ENCODE measurements around the gene DFFA.

DFFA gene

DNA sequence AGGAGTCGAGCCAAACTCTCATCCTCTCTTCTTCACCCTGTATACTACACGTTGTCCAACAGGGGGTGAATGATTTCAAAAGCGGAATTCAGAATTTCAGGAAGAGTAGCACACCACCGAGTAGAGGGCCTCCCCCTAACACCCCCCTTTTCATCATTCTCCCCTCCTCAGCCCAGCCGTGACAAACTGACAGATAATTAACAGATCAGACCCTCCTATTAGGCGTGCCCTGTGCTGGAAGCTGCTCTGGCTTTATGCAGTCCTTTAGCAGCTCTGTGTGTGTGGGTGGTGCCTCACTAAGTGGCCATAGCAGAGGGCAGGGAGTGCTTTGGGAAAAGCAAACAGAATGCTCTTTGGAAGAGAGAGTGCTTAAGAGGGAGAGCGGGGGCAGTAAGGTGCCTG, 46.7 kb upstream of the DFFA start:
- no peaks in the 10 kb centered on the region for H3K27me3 ChIP-seq (ENCODE audit: insufficient read depth, low read length)
- H3K4me1 ChIP-seq (ENCODE audit: control insufficient read depth in 1 of 2, insufficient read depth in 2 of 2, low read length in 2 of 2): peaks cover 10 to 18% of the 10 kb centered on the region in 2 experiments
- H3K27ac ChIP-seq (ENCODE audit: low read depth, low read length): no peak overlapping the region
- WGBS (ENCODE audit: extremely low coverage, insufficient coverage, insufficient read length): no CpG with 5 or more reads among the region's 7 CpGs
- peaks cover 1% of the 10 kb centered on the region for H3K79me2 ChIP-seq (ENCODE audit: control insufficient read depth, insufficient read depth, low read length, poor library complexity)
- no peak overlapping the region for H3K4me2 ChIP-seq (ENCODE audit: low read length)
- H3K18ac ChIP-seq (ENCODE audit: low read length): no peak overlapping the region
- H3K9ac ChIP-seq (ENCODE audit: low read length): no peak overlapping the region
- no peaks in the 10 kb centered on the region for H3K79me1 ChIP-seq (ENCODE audit: low read length)
- H4K91ac ChIP-seq (ENCODE audit: low read depth, low read length): no peak overlapping the region
- H2BK120ac ChIP-seq (ENCODE audit: insufficient read depth, low read length, poor library complexity): no peak overlapping the region
- no peak overlapping the region for H2BK5ac ChIP-seq (ENCODE audit: low read depth, low read length, poor library complexity)
- peaks cover 2% of the 10 kb centered on the region for H3K9me3 ChIP-seq (ENCODE audit: insufficient read depth, low read depth, low read length)
- peak overlapping the region; percentile 37 for H3K4ac ChIP-seq (ENCODE audit: low read depth, low read length)
- no peak overlapping the region for H4K8ac ChIP-seq (ENCODE audit: low read depth, low read length)
- no peak overlapping the region for H2BK12ac ChIP-seq (ENCODE audit: low read length)
- no peaks in the 10 kb centered on the region for H3K36me3 ChIP-seq (ENCODE audit: control insufficient read depth in 1 of 2, insufficient read depth in 2 of 2, low read length in 2 of 2)
- no peak for DNase-seq
- H3K14ac ChIP-seq (ENCODE audit: low read length): no peak overlapping the region
- no peak overlapping the region for H3K23ac ChIP-seq (ENCODE audit: low read length)
- no peak overlapping the region for H2AFZ ChIP-seq (ENCODE audit: insufficient read depth, low read length, poor library complexity)
- H3K4me3 ChIP-seq (ENCODE audit: low read depth, low read length): no peak overlapping the region
- no peak overlapping the region for H2AK5ac ChIP-seq (ENCODE audit: low read length)
- no peak overlapping the region for H4K12ac ChIP-seq (ENCODE audit: low read depth, low read length)

DNA sequence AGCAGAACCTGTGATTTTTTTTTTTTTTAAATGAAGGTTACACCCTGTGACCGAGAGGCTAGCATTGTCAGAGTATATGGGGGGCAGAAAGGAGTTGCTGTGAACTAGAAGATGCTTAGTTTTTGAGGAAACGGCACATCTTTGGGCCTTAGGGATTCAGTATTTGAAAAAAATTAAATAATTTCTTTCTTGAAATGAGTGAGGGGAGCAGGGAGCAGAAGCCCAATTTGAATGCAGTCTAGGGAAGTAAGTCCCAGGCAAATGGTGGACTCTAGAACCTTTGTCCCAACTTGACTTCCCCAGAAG, 45.3 kb upstream of the DFFA start:
- no peak overlapping the region for H3K27ac ChIP-seq (ENCODE audit: low read depth, low read length)
- H3K79me1 ChIP-seq (ENCODE audit: low read length): no peaks in the 10 kb centered on the region
- no peaks in the 10 kb centered on the region for H3K36me3 ChIP-seq (ENCODE audit: control insufficient read depth in 1 of 2, insufficient read depth in 2 of 2, low read length in 2 of 2)
- peaks cover 1% of the 10 kb centered on the region for H3K79me2 ChIP-seq (ENCODE audit: control insufficient read depth, insufficient read depth, low read length, poor library complexity)
- no peak overlapping the region for H3K4me3 ChIP-seq (ENCODE audit: low read depth, low read length)
- H3K18ac ChIP-seq (ENCODE audit: low read length): no peak overlapping the region
- H2BK5ac ChIP-seq (ENCODE audit: low read depth, low read length, poor library complexity): no peak overlapping the region
- no CpG with 5 or more reads among the region's 2 CpGs for WGBS (ENCODE audit: extremely low coverage, insufficient coverage, insufficient read length)
- H3K4me1 ChIP-seq (ENCODE audit: control insufficient read depth in 1 of 2, insufficient read depth in 2 of 2, low read length in 2 of 2): peaks cover 10 to 18% of the 10 kb centered on the region in 2 experiments
- no peak overlapping the region for H4K12ac ChIP-seq (ENCODE audit: low read depth, low read length)
- H3K23ac ChIP-seq (ENCODE audit: low read length): no peak overlapping the region
- H3K9me3 ChIP-seq (ENCODE audit: insufficient read depth, low read depth, low read length): peaks cover 2% of the 10 kb centered on the region
- no peaks in the 10 kb centered on the region for H3K27me3 ChIP-seq (ENCODE audit: insufficient read depth, low read length)
- no peak overlapping the region for H2AK5ac ChIP-seq (ENCODE audit: low read length)
- no peak overlapping the region for H3K14ac ChIP-seq (ENCODE audit: low read length)
- no peak overlapping the region for H4K91ac ChIP-seq (ENCODE audit: low read depth, low read length)
- no peak overlapping the region for H3K4me2 ChIP-seq (ENCODE audit: low read length)
- DNase-seq: no peak
- no peak overlapping the region for H4K8ac ChIP-seq (ENCODE audit: low read depth, low read length)
- no peak overlapping the region for H2BK12ac ChIP-seq (ENCODE audit: low read length)
- H3K4ac ChIP-seq (ENCODE audit: low read depth, low read length): no peak overlapping the region
- H3K9ac ChIP-seq (ENCODE audit: low read length): no peak overlapping the region
- H2BK120ac ChIP-seq (ENCODE audit: insufficient read depth, low read length, poor library complexity): no peak overlapping the region
- no peak overlapping the region for H2AFZ ChIP-seq (ENCODE audit: insufficient read depth, low read length, poor library complexity)

- H4K91ac ChIP-seq (ENCODE audit: low read depth, low read length): no peak overlapping the region
- no peak overlapping the region for H3K23ac ChIP-seq (ENCODE audit: low read length)
- H2AK5ac ChIP-seq (ENCODE audit: low read length): no peak overlapping the region
- H4K12ac ChIP-seq (ENCODE audit: low read depth, low read length): no peak overlapping the region
- H3K9ac ChIP-seq (ENCODE audit: low read length): no peak overlapping the region
- no peak overlapping the region for H2AFZ ChIP-seq (ENCODE audit: insufficient read depth, low read length, poor library complexity)
- H3K27ac ChIP-seq (ENCODE audit: low read depth, low read length): no peak overlapping the region
- no peaks in the 10 kb centered on the region for H3K79me1 ChIP-seq (ENCODE audit: low read length)
- no peak overlapping the region for H3K4me3 ChIP-seq (ENCODE audit: low read depth, low read length)
- H4K8ac ChIP-seq (ENCODE audit: low read depth, low read length): no peak overlapping the region
- H2BK5ac ChIP-seq (ENCODE audit: low read depth, low read length, poor library complexity): no peak overlapping the region
- H3K79me2 ChIP-seq (ENCODE audit: control insufficient read depth, insufficient read depth, low read length, poor library complexity): peaks cover 1% of the 10 kb centered on the region
- no peak for DNase-seq
- no peak overlapping the region for H2BK120ac ChIP-seq (ENCODE audit: insufficient read depth, low read length, poor library complexity)
- no peaks in the 10 kb centered on the region for H3K27me3 ChIP-seq (ENCODE audit: insufficient read depth, low read length)
- H3K9me3 ChIP-seq (ENCODE audit: insufficient read depth, low read depth, low read length): peaks cover 2% of the 10 kb centered on the region
- H3K14ac ChIP-seq (ENCODE audit: low read length): no peak overlapping the region
- H3K4me2 ChIP-seq (ENCODE audit: low read length): no peak overlapping the region
- no peak overlapping the region for H3K18ac ChIP-seq (ENCODE audit: low read length)
- no peak overlapping the region for H2BK12ac ChIP-seq (ENCODE audit: low read length)
- H3K4me1 ChIP-seq (ENCODE audit: control insufficient read depth in 1 of 2, insufficient read depth in 2 of 2, low read length in 2 of 2): peaks cover 10 to 18% of the 10 kb centered on the region in 2 experiments
- no peaks in the 10 kb centered on the region for H3K36me3 ChIP-seq (ENCODE audit: control insufficient read depth in 1 of 2, insufficient read depth in 2 of 2, low read length in 2 of 2)
- no CpG with 5 or more reads among the region's 8 CpGs for WGBS (ENCODE audit: extremely low coverage, insufficient coverage, insufficient read length)
- no peak overlapping the region for H3K4ac ChIP-seq (ENCODE audit: low read depth, low read length)
These were observed 44.8 kb upstream of the DFFA start for GRCh38 chr1:10516925-10517676.

DNA sequence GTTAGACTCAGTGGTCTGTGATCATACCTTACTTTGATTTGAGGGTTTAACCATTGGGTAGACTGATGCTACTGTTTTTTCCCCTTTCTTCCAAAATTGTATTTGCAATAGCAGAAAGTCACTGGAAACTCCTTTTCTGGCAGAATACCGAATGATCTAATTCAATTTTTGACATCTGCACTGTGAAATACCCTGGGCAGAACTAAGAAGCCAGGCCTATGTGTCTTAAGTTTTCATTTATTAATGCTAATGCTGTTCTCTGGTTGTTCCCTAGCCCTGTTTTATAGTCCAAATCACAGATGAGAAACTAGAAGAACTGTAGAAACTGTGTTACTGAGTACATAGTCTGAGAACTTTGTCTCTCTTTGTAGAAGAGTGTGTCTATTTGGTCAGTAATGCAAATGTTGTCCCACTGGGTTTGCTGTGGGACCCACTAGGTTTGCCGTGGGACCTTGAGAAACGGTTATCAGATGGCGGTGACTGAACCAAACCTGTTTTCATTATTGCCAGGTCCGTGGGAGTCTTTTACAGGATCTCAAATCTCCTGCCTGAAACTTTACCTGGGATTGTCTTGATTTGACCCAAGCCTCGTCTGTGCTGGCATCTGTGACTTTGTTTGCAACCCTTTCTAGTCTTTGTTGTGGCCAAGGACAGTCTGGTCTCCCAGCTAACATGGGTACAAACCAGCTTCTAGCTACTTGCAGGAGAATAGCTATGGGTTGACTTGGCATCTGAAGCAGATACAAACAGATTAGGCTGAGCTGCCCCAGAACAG, 43.8 kb upstream of the DFFA start:
- H3K4me2 ChIP-seq (ENCODE audit: low read length): no peak overlapping the region
- H2BK120ac ChIP-seq (ENCODE audit: insufficient read depth, low read length, poor library complexity): no peak overlapping the region
- H3K79me1 ChIP-seq (ENCODE audit: low read length): no peaks in the 10 kb centered on the region
- no peaks in the 10 kb centered on the region for H3K36me3 ChIP-seq (ENCODE audit: control insufficient read depth in 1 of 2, insufficient read depth in 2 of 2, low read length in 2 of 2)
- H2BK12ac ChIP-seq (ENCODE audit: low read length): no peak overlapping the region
- H3K4me1 ChIP-seq (ENCODE audit: control insufficient read depth in 1 of 2, insufficient read depth in 2 of 2, low read length in 2 of 2): peaks cover 13 to 23% of the 10 kb centered on the region in 2 experiments
- H3K14ac ChIP-seq (ENCODE audit: low read length): no peak overlapping the region
- no peak overlapping the region for H3K23ac ChIP-seq (ENCODE audit: low read length)
- no peak overlapping the region for H2BK5ac ChIP-seq (ENCODE audit: low read depth, low read length, poor library complexity)
- H3K9me3 ChIP-seq (ENCODE audit: insufficient read depth, low read depth, low read length): peaks cover 2% of the 10 kb centered on the region
- H3K4ac ChIP-seq (ENCODE audit: low read depth, low read length): no peak overlapping the region
- H2AFZ ChIP-seq (ENCODE audit: insufficient read depth, low read length, poor library complexity): no peak overlapping the region
- H3K27me3 ChIP-seq (ENCODE audit: insufficient read depth, low read length): no peaks in the 10 kb centered on the region
- H3K4me3 ChIP-seq (ENCODE audit: low read depth, low read length): no peak overlapping the region
- WGBS (ENCODE audit: extremely low coverage, insufficient coverage, insufficient read length): no CpG with 5 or more reads among the region's 6 CpGs
- H4K12ac ChIP-seq (ENCODE audit: low read depth, low read length): no peak overlapping the region
- H4K91ac ChIP-seq (ENCODE audit: low read depth, low read length): no peak overlapping the region
- no peak overlapping the region for H4K8ac ChIP-seq (ENCODE audit: low read depth, low read length)
- DNase-seq: no peak
- H3K9ac ChIP-seq (ENCODE audit: low read length): no peak overlapping the region
- no peak overlapping the region for H3K27ac ChIP-seq (ENCODE audit: low read depth, low read length)
- H3K18ac ChIP-seq (ENCODE audit: low read length): no peak overlapping the region
- peaks cover 1% of the 10 kb centered on the region for H3K79me2 ChIP-seq (ENCODE audit: control insufficient read depth, insufficient read depth, low read length, poor library complexity)
- H2AK5ac ChIP-seq (ENCODE audit: low read length): no peak overlapping the region
